NT2/D1 (cell line): Measurements from ENCODE around the gene HOXA9.

Source experiments
- SUZ12 ChIP-seq: IDR thresholded peaks from 2 replicates; pipeline ENCODE4 v1.6.1; 2011; ENCODE audit not compliant: insufficient read length, insufficient read depth; ENCODE audit errors: extremely low read depth
- YY1 ChIP-seq: IDR thresholded peaks from 2 replicates; pipeline ENCODE4 v1.6.1; 2011; ENCODE audit not compliant: insufficient read length, insufficient read depth
- ZNF274 ChIP-seq: IDR thresholded peaks from 2 replicates; pipeline ENCODE4 v1.6.1; 2011; ENCODE audit warnings: mild to moderate bottlenecking, low read depth, low read length

GRCh38 chr7:27147199-27148030 lies 17.9 kb downstream of the HOXA9 start, which contains the start of gene HOXA6:
- TF ChIP-seq ZNF274 (no peak), YY1 (no peak), SUZ12 (no peak)
